Ovary (tissue), 9 donors: ENCODE measurements around the gene TMEM38B. TPM values are rescaled to one million over a fixed set of nuclear protein-coding genes. Genes with fewer than 3 reads are reported as not detected.

ENCODE experiments used
- DNase-seq, 5 donors: peaks; one replicate each; pipeline ENCODE4 v3.0.0-alpha.2; 2019 to 2020
- H3K27ac ChIP-seq, 2 donors: fragments of 200-600 bp; one replicate each; pipeline versions ENCODE4 v1.5.1 to v1.8.0; 2019 to 2022
- H3K27me3 ChIP-seq: fragments of 200-600 bp; one replicate; pipeline ENCODE4 v1.8.0; 2022
- H3K36me3 ChIP-seq: fragments of 200-600 bp; sonication (generic); one replicate; pipeline ENCODE4 v1.5.1; 2019
- H3K4me1 ChIP-seq: one replicate; pipeline ENCODE4 v1.8.1; 2013; ENCODE audit warnings: mild to moderate bottlenecking, moderate library complexity; ENCODE audit not compliant: insufficient read depth
- H3K4me3 ChIP-seq: fragments of 200-600 bp; sonication (generic); one replicate; pipeline ENCODE4 v1.5.1; 2017
- H3K9me3 ChIP-seq, 2 donors: fragments of 200-600 bp in 1 of 2; sonication (generic) in 1 of 2; one replicate each; pipeline versions ENCODE4 v1.5.1 to v1.8.1; 2013 to 2019; ENCODE audit warnings: mild to moderate bottlenecking in 1 of 2, moderate library complexity in 1 of 2
- CTCF ChIP-seq, 3 donors: fragments of 450-650 bp in 2 of 3; fragments of 200-600 bp in 1 of 3; IDR thresholded peaks; one replicate each; pipeline versions ENCODE4 v1.5.1 to v1.8.0; 2016 to 2022; ENCODE audit warnings: antibody characterized with exemption in 3 of 3, mild to moderate bottlenecking in 1 of 3
- EP300 ChIP-seq: sonication (generic); formaldehyde crosslinking; IDR thresholded peaks from one replicate; pipeline ENCODE4 v1.6.1; 2017; ENCODE audit warnings: antibody characterized with exemption
- POLR2A ChIP-seq: fragments of 450-650 bp; IDR thresholded peaks from one replicate; pipeline ENCODE4 v1.6.1; 2017; ENCODE audit warnings: antibody characterized with exemption, mild to moderate bottlenecking, moderate library complexity
- WGBS, 3 donors: extraction: QIAGEN DNeasy Blood & Tissue Kit in 1 of 3; methylation state at CpG; one replicate each; pipeline versions ENCODE4 v1.1.5 to v1.1.7; 2013 to 2017; 5-methylcytosine and 5-hydroxymethylcytosine counted together
- intact Hi-C, 4 donors: fragments of 100-400 bp; cut with DNase I; formaldehyde crosslinking; loops; one replicate each; pipeline versions ENCODE4 v1.11.0 to v1.15.1; 2022 to 2023
- polyA plus RNA-seq, 2 donors: library from polyadenylated mRNA; stranded (reverse); fragments of 200-250 nt in 1 of 2; fragments of 350-450 nt in 1 of 2; fragmentation: Illumina TruSeq in 1 of 2; extraction: RNeasy Lipid Tissue Mini Kit (QIAGEN cat#74804) in 1 of 2; gene quantifications; one replicate each; pipeline ENCODE4 v1.2.3, GENCODE V29; 2013 to 2014
- total RNA-seq, 7 donors: library from RNA; depleted of rRNA in 2 of 7; stranded (reverse); fragments of >200 nt in 2 of 7; fragmentation: NEBNext Ultra II Directional in 3 of 7; extraction: Animal tissue kit (Norgen Biotek cat#: 25700) in 3 of 7; gene quantifications; one replicate each; pipeline versions ENCODE4 v1.1.0 to v1.2.4, GENCODE V29; 2016 to 2023
- donor health status: DM: no; HTN: no; CAD: no; lungs with moderate emphysema.
- donor health status: DM: no; HTN: no; CAD: no.
- donor health status: Bipolar disorder and iron deficiency.
- donor health status: DM: yes; HTN: yes; CAD: no.
- donor health status: DM: no; HTN: no; CAD: no.
- donor health status: DM: yes; HTN: yes; CAD: no.

The TMEM38B gene
- total and polyA plus RNA-seq, 9 donors: 10.1 to 28.5 (median 14.4) TPM

- no peak for DNase-seq
- intact Hi-C loops: no loop called here
- Histone ChIP-seq H3K27me3 (no peaks in the 10 kb centered on the region), H3K9me3 (no peaks in the 10 kb centered on the region), H3K36me3 (no peaks in the 10 kb centered on the region), H3K4me1 (no peaks in the 10 kb centered on the region), H3K4me3 (no peak overlapping the region), H3K27ac (no peak overlapping the region)
- 42 to 78% (median 59%) methylated on average over 1 of the region's 1 CpG for WGBS, 3 donors
- TF ChIP-seq EP300: no peak
- TF ChIP-seq CTCF (IDR thresholded peaks at IDR 0.05): no peak
- no peak for TF ChIP-seq POLR2A
Measured at GRCh38 chr9:105683688-105684275, 10.6 kb upstream of the TMEM38B start.

- Histone ChIP-seq H3K9me3 (no peaks in the 10 kb centered on the region), H3K27me3 (no peaks in the 10 kb centered on the region), H3K4me3 (no peak overlapping the region), H3K4me1 (no peaks in the 10 kb centered on the region), H3K27ac (no peak overlapping the region), H3K36me3 (no peaks in the 10 kb centered on the region)
- DNase-seq: no peak
- intact Hi-C loops: no loop called here
- TF ChIP-seq CTCF (IDR thresholded peaks at IDR 0.05) (no peak), POLR2A (no peak), EP300 (no peak)
- 88 to 94% (median 93%) methylated on average over 4 of the region's 4 CpGs for WGBS, 3 donors
Measured at GRCh38 chr9:105686936-105687335, 7.4 kb upstream of the TMEM38B start.

- Histone ChIP-seq H3K36me3 (no peaks in the 10 kb centered on the region), H3K4me1 (no peaks in the 10 kb centered on the region), H3K27ac (no peak overlapping the region), H3K9me3 (no peaks in the 10 kb centered on the region), H3K27me3 (no peaks in the 10 kb centered on the region), H3K4me3 (no peak overlapping the region)
- TF ChIP-seq POLR2A: no peak
- no peak for TF ChIP-seq EP300
- TF ChIP-seq CTCF (IDR thresholded peaks at IDR 0.05): no peak
- DNase-seq: no peak
- intact Hi-C loops: no loop called here
- 42 to 55% (median 47%) methylated on average over 2 of the region's 2 CpGs for WGBS, 3 donors
Measured at GRCh38 chr9:105690742-105691141, 3.6 kb upstream of the TMEM38B start.

GRCh38 chr9:105693435-105694189 lies 729 bp upstream of the TMEM38B start:
- DNase-seq: no peak
- intact Hi-C loops: no loop called here
- Histone ChIP-seq H3K4me1 (peaks cover 2% of the 10 kb centered on the region), H3K27ac (no peak overlapping the region), H3K4me3 (peak overlapping the region; percentile 85), H3K36me3 (no peaks in the 10 kb centered on the region), H3K27me3 (no peaks in the 10 kb centered on the region), H3K9me3 (no peaks in the 10 kb centered on the region)
- TF ChIP-seq POLR2A: no peak
- WGBS, 3 donors: 6 to 9% (median 8%) methylated on average over 15 of the region's 15 CpGs
